LHCN-M2 (cell line): ENCODE measurements around the gene ANKRD1. TPM values are rescaled to one million over a fixed set of nuclear protein-coding genes. Genes with fewer than 3 reads are reported as not detected.
"Not testable (repeated sequence)": the region's sequence is repeated elsewhere in the genome, so short reads cannot be mapped to it uniquely, and the experiment has no call there.

Source experiments
- DNase-seq: peaks from one replicate; pipeline ENCODE4 v3.0.0-alpha.2; 2012; ENCODE audit warnings: low read depth
- total RNA-seq: library from RNA; depleted of rRNA; stranded (reverse); fragments of >200 nt; gene quantifications from 2 replicates; pipeline ENCODE4 v1.2.3, GENCODE V29; 2014

ANKRD1 gene
- total RNA-seq, 1 experiment from 2014 or later: 216 TPM

DNA sequence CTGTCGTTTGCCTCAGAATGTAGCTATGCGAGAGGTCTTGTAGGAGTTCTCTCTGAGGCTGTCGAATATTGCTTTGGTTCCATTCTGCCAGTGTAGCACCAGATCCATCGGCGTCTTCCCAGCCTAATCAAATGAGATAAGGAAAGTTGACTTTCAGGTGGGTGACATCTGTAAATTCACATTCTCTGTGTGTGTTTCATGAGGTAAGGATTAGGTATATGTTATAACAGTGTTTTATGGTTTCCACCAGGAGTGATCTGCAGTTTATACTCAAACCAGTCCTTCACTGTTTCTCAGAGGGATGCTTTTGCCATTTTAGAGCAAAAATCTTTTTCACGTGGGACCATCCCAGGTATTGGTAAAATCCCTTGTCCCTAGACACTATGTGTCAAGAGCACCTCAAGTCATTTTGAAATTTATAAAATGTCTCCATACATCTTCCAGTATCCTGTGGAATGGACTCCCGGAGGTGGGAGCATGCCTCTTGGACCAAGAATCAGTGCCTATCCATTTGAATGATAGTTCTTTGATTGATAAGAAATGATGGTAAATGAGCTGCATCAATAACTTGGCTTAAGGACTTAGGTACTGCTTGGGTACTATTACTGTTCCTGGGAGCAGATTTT, 7.9 kb downstream of the ANKRD1 start:
- no peak for DNase-seq

DNA sequence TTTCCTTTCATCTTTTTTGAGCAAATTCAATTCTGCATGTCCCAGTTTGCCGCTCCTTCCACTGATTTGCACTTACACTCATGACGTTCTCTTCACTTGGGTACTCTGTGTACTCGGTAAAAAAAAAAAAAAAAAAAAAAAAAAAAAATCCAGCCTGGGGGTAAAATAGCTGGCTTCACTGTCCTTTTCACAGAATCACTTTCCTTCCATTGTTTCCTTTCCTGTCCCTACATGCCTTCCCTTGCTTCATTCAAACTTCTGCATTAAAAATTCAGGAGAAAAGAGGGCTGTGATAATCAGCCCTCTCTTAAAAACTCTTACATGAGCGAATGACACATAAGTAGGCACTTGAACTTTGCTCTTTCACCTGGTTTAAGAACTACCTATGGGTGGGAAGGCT, 8.7 kb downstream of the ANKRD1 start:
- DNase-seq: no peak

DNA sequence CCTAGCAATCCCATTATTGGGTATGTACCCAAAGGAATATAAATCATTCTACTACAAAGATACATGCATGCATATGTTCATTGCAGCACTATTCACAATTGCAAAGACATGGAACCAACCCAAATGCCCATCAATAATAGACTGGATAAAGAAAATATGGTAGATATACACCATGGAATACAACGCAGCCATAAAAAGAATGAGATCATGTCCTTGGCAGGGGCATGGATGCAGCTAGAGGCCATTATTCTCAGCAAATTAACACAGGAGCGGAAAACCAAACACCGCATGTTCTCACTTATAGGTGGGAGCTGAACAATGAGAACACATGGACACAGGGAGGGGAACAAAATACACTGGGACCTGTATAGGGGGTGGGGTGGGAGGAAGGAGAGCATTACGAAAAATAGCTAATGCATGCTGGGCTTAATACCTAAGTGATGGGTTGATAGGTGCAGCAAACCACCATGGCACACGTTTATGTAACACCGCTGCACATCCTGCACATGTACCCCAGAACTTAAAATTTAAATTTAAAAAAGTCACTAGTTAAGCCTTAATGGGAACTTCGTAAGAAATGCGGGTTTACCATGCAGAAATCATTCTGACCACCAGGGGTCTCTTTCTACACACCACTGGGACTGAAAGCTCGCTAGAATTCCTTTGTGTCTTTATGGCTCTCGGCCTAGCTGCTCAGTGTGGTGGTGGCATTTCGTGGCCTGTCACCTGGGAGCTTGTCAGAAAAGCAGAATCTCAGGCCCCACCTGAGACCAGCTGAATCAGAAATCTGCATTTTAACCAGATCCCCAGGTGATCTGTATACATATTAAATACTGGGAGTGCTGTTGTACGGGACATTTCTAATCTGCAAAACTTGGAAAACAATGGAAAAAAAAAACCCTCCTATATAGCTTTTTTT, 9.5 kb downstream of the ANKRD1 start:
- peak; percentile 83 for DNase-seq

DNA sequence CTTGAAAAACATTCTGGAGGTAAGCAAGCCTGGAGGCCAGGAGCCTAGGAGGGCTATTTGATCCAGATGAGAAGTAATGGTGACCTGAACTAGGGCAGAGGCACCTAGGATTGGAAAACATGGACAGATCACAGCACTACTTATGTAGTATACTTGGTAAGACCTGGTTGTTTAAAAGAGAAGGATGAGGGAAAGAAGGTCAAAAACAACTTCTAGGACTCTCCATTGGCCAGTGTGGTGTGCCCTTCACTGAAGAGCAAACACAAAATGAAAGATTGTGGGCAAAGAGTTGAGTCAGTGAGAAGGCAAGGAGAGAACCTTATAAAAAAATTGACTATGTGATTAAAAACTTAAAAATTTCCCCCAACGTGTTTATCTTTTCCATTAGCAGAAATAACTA, 14.3 kb downstream of the ANKRD1 start:
- DNase-seq: no peak

DNA sequence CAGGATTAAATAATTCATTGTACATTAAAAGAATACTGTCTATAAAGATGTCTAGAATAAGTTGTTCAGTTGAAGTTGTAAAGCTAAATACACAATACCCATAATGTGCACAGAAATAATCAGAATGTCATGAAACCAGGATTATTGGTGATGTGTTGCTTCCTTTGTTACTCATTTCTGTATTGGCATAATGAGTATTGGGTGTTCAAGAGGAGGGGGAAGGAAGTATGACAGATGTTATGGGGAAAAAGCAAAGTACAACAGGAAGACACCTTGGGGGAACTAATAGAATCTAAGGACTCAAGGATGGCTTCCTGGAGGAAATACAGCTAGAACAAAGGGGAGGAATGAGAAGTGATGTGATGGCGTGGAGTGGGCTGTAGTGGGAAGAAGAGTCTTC, 15.0 kb downstream of the ANKRD1 start:
- DNase-seq: no peak

DNA sequence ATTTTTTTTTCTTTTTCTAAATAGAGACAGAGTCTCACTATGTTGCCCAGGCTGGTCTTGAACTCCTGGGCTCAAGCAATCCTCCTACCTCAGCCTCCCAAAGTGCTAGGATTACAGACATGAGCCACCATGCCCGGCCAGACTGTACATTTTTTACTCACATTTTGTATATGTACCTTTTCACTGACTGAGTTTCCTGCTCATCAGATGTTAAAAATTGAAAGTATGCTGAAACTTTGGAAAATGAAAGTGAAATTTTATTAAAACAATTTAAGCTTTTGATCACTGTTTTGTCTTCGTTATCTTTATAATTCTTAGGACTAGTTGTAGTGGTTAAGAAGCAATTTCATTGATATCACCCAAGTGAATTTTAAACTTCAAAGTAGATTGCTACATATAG, 24.0 kb downstream of the ANKRD1 start:
- not testable (repeated sequence) for DNase-seq

DNA sequence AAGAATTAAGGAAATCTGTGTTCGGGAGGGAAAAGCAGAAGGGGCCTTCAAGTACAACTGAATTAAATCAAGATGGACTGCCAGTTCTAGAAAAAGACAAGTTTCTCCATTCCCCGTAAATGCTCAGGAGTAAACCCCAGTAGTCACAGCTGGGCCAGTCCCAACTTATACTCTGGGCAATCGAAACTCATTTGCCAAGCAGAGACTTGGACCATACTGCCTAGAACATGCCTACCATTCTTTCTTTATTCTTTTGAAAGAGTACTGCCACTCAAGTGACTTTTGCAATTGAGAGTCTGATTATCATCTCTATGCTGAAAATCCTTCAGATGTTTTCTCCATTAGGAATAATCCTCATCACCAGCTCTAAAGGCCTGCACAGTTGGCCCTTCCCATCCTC, 27.7 kb downstream of the ANKRD1 start:
- no peak for DNase-seq

DNA sequence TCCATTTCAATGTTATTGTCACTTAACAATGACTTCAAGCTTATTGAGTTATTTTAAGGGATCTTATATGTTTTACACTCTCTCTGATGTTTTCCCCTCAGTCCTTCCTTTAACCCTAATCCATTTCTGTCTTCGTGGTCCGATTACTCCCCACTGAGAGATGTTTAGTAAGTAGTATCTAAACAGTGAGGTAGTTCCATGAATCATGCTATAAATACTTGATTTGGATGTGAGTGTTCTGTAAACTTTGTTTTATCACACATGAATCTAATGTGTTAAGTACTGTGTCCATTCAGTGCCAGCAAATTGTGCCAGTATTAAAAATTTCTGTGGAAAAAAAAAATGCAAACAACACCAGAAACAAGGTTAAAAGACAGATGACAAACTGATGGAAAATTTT, 30.5 kb downstream of the ANKRD1 start:
- DNase-seq: no peak

DNA sequence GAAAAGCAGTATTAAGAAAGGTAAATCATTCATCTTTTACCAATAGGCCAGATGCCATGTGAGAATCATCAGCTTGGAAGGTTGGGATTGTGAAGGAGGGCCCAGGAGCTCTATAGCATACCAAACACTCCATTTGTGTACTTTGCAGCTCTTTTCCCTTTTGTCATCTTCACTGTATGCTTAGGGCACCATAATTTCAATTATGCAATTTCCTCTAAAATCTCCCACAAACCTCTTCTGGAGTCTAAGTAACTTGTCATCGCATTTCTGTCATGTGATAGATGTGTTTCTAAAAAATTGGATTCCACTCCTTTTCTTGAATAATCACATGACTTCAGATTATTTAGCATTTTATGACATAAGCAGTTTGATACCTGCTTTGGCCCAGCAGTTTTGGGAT, 31.3 kb downstream of the ANKRD1 start:
- no peak for DNase-seq

DNA sequence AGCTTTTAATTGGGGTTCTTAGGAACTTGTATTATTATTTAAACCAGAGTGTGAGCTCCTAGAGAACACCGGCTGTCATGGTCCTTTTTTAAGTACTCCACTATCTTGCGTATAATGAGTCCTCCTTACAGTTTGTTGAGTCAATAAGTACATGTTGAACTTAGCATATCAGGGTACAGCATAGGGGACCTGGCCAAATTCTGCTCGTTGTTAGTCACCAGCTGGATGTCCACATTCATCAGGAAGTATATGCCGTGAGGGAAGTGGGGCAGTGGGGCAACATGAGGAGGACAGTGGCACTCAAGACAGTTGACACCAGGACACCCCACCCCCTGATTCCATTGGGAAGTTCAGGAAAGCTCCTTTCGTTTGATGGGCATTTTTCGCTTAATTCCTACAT, 32.5 kb downstream of the ANKRD1 start:
- no peak for DNase-seq

DNA sequence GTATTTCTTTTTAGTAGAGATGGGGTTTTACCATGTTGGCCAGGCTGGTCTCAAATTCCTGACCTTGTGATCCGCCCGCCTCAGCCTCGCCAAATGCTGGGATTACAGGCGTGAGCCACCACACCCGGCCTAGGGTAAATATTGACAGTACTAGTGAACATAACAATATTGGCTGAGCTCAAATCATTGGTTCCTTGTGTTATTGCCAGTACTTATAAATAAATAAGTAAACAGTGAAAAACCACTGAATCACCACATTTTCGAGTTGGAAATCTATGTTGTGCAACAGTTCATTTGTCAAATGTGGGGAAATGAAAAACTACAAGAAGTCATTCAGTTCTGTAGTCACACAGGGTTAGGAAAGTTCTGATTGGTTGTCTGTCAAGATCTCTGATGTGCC, 33.3 kb downstream of the ANKRD1 start:
- DNase-seq: no peak

DNA sequence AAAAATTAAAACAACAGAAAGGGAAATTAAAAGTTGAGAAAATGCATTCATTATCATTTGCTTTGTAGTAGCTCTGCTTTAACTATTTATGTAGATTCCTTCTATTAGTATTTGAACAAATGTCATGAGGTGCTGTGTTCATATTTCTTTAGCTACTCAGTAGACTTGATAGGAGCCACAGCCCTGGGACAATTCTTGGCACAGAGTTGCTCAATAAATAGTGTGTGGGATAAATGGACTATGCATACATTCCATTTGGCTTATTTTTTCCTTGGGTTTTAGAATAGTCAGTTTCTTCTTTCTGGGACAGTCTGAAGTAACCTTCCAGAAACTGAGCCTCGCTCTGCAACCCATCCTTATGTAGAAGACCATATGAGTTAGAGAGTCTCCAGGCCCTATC, 35.7 kb downstream of the ANKRD1 start:
- DNase-seq: peak; percentile 71

DNA sequence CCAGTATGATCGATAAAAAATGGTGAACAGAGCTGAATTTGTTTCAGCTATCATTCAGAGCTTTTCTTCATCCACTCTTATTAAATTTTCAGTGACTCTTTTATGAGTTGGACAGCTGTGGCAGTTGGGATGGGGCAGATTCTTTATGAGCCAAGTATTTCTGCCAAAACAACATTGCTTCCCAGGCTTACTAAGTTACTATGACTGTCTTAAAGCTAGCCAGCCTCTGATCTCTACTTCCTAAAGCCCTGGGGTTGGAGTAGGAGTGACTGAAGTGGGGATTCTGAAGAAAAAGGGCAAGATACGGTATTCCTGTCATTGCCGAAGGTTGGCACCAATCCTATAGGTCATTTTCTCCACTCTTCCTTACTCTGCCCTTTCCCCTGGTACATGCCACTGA, 36.5 kb downstream of the ANKRD1 start:
- peak; percentile 89 for DNase-seq

DNA sequence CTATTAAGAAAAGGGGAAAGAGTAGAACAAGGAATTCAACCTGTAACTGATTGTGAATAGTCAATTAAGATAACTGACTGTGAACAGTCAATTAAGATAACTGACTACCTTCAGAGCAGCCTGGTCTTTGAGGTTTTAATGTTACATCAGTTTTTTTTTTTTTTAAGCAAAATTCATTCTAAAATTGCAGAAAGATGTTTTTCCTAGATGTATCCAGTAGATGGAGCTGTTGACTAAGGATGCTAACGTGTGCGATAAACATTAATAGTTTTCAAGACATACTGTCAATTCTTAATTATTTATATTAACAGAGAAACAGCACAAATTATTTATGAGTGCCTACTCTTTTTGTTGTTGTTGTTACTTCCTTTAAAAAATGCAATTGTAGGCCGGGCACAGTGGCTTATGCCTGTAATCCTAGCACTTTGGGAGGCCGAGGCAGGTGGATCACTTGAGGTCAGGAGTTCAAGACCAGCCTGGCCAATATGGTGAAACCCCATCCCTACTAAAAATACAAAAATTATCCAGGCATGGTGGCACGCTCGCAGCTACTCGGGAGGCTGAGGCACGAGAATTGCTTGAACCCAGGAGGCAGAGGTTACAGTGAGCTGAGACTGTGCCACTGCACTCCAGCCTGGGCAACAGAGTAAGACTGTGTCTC, 40.7 kb downstream of the ANKRD1 start:
- peak; percentile 49 for DNase-seq

DNA sequence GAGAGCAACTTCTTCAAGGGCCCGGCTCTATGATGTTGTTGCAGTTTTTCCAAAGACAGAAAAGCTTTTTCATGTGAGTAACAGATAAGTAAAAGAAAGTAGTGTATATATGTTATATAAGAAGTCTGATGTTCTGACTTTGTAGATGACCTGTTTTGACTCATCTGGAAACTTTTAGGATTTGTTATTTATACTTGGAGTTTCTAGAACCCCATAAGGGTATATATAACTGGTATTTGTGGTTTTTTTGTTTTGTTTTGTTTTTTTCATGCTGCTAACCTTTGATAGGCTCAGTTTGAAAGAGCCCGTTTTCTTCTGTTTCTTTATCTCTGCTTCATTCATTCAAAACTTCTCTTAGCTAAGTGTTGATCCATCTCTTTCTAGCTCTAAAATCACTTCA, 41.8 kb downstream of the ANKRD1 start:
- DNase-seq: no peak

DNA sequence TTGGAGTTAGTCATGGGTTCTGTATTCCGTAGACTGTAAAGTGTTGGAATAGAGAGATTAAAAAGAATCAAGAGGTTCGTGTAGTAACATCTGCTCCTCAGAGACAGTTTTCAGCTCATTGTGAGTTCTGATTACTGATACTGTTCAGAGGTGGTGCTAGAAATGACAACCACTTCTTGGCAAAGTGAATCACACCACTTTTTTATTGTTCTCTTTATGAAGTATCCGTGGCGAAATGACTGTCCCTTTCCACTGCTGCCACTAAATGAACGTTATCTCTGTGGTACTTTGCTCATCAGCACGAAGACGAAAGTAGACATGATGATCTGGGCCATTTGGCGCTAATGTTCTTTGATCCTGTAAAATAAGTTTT, 48.3 kb downstream of the ANKRD1 start:
- no peak for DNase-seq

DNA sequence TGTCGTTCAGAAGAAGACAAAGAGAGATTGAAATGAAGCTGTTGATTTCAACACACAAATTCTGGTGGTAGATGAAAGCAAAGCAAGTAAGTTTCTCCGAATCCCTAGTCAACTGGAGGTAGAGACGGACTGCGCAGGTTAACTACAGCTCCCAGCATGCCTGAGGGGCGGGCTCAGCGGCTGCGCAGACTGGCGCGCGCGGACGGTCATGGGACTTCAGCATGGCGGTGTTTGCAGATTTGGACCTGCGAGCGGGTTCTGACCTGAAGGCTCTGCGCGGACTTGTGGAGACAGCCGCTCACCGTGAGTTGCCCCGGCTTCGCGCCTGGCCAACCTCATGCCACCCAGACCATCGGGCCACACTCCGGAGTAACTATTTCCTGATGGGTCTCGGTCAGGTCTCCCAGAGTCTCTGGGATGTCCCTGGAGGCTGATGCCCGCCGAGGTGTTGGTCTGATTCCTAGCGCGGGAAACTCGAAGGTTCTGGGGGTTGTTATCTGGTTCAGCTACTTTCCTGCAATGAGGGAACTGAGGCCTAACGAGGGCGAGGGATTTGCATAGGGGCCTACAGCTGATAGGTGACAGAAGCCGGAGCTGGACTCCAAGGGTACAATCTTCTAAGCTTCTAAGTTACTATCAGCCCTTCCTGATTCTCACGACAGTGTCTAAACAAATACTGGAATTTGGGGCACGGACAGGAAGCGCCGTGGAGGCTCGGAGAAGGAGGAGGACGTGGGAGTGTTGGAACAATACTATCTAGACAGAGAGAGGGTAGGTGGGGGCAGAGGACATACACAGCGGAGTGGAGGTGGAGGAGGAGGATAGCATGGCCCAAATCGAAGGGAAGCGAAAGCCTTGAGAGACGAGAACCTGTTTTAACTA, 48.9 kb downstream of the ANKRD1 start, which contains the start of gene RPP30:
RPP30 (plus strand) TSS at position 209 of the 882 bp plus-strand sequence; CDS start at position 222, 13 bp downstream.
- DNase-seq: peak; percentile 77

DNA sequence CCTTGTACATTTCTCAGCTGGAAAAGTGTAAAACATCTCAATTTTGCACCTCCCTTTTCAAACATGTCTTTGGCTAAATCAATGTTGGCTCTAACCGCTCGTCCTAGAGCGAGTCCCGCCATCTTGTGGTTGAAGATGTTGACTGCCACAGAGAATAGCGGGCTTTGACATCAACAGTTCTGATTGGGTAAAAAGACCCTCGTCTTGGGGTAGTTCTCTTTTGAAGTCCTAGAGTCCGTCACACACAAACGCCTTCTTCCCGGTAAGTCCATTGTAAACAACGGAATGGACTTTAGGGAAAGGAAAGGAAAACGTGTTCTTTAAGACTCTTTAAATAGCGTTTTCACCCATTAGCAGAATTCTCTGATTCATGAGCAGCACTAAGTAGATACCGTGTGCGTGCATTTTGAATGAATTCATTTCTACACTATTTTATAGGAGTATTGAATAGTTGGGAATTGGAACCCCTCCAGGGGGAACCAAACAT, 49.6 kb downstream of the ANKRD1 start:
- DNase-seq: peak; percentile 89

DNA sequence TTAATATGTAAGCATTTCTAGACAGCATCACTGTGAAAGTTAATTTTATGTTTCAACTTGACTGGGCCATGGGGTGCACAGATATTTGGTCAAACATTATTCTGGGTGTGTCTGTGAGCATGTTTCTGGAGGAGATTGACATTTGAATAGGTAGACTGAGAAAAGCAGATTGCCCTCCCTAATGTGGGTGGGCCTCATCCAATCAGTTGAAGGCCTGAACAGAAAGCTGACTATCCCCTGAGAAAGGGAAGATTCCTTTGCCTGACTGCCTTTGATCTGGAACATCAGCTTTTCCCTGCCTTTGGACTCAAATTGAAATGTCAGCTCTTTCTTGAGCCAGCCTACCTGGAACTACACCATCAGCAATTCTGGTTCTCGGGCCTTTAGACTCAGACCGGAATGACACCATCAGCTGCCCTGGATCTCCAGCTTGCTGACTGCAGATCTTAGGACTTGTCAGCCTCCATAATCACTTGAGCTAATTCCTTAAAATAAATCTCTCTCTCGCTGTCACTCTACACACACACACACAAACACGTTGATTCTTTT, 54.8 kb downstream of the ANKRD1 start:
- no peak for DNase-seq

DNA sequence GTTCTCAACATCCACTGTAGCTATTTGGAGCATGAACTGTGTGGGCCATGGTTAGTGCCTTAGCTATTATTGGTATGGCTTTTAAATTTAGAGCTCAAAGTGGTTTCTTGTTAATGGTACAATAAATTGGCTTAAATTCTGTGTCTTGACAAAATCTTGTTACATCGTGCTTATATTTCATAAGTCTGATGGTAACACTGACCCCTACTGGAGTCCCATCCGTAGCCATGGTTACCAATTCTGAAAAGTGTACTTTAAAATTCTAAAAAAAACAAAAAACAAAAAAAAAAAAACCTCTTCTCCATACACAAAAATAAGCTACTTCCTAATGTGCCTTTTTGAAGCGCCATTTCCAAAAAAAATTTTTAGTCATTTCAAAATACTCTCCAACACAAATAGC, 55.5 kb downstream of the ANKRD1 start:
- peak; percentile 52 for DNase-seq

DNA sequence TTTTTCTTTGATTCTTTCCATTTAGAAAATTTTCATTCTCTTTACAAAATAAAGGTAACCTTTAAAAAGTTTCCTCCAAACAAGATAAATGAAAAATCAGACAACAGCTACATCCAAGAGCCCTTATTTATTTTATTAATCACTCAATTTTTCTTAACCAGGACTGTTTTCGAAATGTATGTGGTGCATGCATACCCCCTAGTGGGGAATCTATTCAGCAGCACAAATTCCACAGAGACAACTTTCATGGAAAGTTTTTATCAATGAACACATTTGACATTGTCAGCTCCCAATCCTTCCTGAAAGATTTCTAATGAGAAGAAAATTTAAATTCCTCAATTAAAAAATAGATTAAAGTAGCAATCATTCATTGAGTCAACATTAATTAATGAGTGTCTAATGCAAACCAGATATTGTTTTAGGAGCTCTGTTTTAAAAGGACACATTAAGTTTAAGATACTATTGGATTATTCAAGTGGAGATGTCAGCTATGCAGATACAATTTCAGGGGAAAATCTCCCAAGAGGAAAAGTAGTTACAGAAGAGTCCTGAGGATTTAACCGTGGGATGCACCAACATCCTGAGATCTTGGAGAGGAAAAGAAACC, 57.9 kb downstream of the ANKRD1 start:
- DNase-seq: peak; percentile 54
